NCI-H345 treated with DMSO at 0.1 percent for 48 hours (cell line): ENCODE data around the gene LACTB.

Experiments used
- DNase-seq: peaks from one replicate; lab custom pipeline; 2025; ENCODE audit not compliant: unreplicated experiment; lab: John Stamatoyannopoulos, UW

The LACTB gene

DNA sequence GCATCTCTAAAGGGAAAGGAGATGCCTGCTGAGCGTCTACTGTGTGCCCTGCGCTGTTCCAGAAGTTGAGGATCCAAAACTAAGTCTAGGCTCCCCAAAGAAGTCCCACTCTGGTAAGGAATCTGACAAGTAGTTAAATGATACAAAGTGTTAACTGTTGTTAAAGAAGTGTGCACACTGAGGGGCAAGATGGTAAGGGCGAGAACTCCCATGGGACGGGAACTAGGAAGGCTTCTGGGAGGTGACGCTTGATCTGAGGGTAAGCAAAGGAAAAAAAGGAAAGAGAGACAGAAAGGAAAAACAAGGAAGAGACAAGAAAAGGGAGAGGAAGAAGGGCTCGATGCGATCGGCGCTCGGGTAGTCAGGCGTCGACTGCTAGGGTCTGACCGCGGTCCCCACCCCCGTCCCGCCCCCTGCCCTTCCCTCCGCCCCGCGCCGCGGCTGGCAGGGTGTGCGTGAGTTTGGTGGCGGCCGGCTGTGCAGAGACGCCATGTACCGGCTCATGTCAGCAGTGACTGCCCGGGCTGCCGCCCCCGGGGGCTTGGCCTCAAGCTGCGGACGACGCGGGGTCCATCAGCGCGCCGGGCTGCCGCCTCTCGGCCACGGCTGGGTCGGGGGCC, at the start of gene LACTB:
Gene LACTB (plus strand): TSS at position 480 of the 620 bp plus-strand sequence. CDS start 11 bp downstream, at position 491.
- DNase-seq = peak; percentile 40

DNA sequence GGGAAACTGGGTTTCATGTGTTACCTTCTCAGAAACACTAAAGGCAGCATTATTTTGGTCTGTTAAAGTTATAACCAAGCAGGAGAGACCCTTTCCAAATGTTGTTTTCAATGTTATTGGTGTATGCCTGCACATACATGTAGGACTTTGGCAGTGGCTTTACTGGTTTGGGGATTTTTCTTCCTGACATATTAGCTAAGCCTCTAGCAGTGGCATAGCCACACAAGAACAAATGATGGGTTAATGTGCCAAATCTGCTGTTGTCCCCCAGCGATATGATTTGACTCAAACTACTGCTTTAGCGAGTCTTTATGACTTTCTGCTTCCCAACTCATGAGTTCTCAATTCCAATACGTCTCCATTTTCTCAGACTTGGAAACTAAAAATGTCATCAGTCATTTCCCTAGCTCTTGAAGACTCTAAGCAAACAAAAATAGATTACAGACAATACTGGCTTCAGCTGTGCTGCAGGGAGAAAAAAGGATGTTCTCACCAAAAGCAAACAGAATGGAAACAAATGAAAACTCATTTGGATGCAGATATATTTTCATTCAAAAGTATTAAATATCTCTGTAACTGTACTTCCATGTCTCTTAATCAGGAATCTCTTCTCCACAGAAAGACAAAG, 49.5 kb upstream of the LACTB start:
- DNase-seq = peak; percentile 11

GRCh38 chr15:63072809-63073277, 48.8 kb upstream of the LACTB start:
- no peak for DNase-seq

DNA sequence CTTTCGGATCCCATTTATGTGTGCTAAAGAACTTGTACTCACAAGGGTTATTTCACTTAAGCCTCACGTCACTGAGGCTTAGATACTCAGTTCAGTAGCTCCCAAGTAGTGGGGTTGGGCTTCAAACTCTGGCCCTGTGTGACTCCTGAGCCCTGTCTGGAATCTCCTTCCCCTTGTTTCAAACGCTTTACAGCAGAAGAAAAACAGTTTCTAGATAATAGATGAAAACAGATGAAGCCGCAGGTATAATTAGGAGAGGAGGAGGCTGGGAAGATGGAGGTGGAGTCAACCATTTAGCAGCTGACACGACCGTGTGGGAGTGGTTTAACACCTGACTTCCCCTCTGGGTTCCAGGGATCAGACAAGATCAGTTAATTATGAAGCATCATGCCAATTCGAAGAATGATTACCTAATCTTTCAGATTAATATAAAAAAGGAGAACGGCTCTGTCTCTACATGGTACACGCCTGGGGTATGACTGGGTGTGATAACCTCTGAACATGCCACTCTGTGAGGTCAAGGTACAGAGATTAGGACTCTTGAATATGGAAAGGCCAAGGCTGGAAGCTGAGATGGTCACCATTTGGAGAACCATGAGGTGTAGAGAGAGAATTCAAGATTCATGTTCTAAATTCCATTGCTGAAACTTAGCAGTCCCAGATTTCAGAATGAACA, 48.0 kb upstream of the LACTB start:
- no peak for DNase-seq

GRCh38 chr15:63075015-63075983, 46.4 kb upstream of the LACTB start:
- DNase-seq = no peak

- DNase-seq = no peak
Observed at GRCh38 chr15:63075984-63076713, 45.5 kb upstream of the LACTB start.

DNA sequence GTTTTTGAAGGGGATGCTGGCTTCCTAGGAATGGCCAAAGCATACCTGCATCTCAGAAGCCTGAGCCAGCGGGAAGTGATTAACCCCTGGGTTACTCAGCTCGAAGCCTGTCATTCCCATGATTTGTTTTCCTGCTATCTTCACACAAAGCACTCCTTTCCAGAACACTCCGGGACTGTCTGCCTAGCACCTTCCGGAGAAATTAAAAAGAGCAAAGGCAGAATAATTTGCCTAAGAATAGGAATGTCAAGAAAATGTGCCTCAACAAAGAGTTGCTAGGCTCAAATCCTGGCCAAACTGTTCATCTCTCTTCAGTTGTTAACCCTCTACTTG, 45.0 kb upstream of the LACTB start:
- DNase-seq = no peak

- DNase-seq = no peak
Observed at GRCh38 chr15:63077952-63078351, 43.7 kb upstream of the LACTB start.

DNA sequence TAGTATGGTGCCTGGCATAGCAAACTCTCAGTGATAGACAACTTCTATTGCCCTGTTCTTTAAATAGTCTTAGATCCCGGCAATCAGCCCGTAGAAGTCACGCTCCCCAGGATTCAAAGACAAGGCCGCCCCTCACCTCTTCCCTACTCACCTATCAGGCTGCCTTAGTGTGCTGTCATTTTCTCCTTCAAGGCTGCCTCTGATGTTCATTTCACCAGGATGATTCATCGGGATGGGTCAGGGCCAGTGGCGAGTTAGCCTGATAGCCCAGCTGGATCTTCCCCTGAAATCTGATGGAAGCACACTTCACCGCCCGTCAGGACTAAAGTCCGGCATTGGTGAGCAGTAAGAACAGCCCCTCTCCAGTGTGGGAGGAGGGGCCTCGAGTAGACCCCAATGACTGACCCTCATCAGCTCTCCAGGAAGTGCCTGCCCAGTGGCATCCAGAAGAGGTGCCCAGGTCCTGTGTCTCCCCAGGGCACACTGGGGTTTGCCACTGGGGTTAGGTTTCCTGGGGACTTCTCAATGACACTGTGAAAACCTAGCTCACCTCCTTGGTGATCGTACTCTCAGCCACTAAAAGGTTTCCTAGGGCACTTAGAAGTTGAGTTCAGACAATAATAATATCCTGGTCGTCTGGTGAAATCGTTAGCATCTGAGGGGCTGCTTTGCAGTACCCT, 41.6 kb upstream of the LACTB start:
- DNase-seq = no peak

DNA sequence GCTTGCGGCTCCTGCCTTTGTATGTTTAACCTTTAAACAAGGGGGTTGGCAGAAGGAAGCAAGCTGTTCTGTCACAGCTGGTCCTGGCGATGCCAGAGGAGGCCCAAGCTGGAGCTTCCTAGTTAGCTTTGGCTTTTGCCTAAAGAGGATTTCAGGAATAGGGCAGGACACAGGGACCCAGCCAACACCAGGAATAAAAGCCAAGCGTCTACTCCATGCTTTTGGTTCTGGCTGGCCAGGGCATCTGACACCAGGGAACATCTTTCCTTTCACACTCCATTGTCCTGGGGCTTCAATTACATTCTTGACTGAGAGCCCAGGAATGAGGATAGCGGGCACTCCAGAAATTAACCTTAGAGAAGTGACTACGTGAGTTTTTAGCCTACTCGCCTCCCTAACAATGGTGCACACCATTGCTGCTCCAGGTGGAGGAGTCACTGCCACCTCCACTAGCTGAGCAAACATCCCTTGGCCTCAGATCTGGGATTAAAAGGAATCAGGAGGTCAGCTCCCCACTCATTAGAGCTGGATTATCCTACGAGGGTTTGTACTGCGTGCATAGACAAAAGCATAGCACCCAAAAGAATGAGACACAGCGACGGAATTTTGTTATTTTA, 40.9 kb upstream of the LACTB start:
- no peak for DNase-seq

GRCh38 chr15:63082366-63082765, 39.3 kb upstream of the LACTB start:
- DNase-seq = no peak

DNA sequence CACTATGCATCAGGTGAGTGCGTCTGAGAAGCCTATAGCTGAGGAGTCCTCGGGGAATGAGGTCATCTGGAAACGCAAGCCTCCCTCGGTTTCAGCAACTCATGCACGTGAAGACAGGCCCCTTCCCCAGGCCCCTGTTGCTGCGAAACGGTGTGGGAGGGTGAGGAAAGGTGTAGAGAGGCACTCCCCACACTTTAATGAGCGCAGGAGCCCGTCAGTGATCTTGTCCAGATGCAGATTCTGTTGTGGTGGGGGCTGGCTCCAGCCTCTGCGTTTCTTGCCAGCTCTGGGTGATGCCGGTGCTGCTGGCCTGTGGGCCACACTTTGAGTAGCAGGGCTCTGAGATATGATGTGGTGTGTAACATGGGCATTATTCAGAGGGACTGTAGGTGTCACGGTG, 38.6 kb upstream of the LACTB start:
- DNase-seq = no peak

DNA sequence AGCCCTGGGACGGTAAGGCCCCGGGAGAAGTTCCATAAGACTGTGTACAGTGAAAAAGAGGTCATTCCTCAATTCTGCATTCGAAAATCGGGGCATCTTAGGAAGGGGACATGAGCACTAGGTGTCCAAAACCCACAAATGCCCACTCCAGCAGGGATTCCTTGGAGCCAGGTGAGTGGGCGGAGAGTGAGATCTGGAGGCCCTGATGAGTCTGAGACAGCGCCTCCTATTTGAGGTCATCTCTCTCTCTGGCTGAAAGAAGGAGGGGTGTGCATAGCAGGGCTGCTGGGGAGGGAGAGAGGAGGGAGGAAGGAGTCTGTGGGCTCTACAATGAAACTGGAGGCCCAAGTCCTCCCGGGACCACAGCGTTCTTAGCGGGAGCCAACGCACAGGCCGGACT, 38.1 kb upstream of the LACTB start:
- DNase-seq = no peak

GRCh38 chr15:63084806-63085205, 36.9 kb upstream of the LACTB start:
- no peak for DNase-seq

DNA sequence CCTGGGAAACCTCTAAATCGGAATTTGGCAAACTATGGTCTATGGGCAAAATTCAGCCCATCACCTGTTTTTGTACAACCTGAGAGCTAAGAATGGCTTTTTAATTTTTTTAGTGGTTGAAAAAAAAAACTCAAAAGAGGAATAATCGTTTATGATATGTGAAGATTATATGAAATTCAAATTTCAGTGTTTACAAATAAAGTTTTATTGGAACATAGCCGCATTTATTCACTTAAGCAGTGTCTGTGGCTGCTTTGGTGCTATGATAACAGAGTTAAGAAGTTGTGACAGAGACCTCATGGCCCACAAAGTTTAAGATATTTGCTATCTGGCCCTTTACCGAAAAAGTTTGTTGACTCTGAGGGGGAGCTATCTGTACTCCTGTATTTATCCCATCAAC, 36.4 kb upstream of the LACTB start:
- DNase-seq = no peak

GRCh38 chr15:63086271-63086670, 35.4 kb upstream of the LACTB start:
- DNase-seq = no peak

DNA sequence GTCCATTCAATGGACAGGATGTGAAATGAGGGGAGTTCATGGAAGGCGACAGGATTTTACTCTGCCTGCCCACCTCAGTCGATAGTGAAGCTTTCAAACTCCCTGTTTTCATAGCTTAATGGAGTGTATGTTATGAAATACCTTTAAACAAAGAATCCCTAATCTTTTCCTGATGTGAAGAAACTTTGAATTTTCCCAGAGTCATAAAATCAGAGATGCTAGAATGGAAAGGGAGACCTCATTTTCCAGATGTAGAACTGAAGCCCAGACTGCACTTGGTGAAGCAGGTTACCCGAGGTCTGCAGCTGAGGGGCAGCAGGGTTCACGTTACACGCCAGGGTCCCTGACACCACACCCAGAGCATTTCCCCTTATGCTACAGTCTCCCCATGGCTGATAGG, 34.7 kb upstream of the LACTB start:
- no peak for DNase-seq

- no peak for DNase-seq
Observed at GRCh38 chr15:63088533-63089245, 33.0 kb upstream of the LACTB start.
